Fibroblast of lung (primary cell): ENCODE results near the gene ACER1.

Experiments
- EZH2 ChIP-seq: IDR thresholded peaks from 2 replicates; pipeline ENCODE4 v1.5.1; 2012; ENCODE audit warnings: low read length, control low read depth, mild to moderate bottlenecking; ENCODE audit errors: missing control alignments
- TF ChIP-seq, protein P1 (sequence below), 2 donors: IDR thresholded peaks in 1 of 2; conservative IDR thresholded peaks in 1 of 2; 1 replicate in 1 of 2; 2 replicates in 1 of 2; pipeline ENCODE4 v1.5.1; 2011 to 2012; ENCODE audit warnings: low read length in 2 of 2, control low read depth in 1 of 2, inconsistent platforms in 1 of 2, low read depth in 1 of 2, mild to moderate bottlenecking in 1 of 2

- TF ChIP-seq, protein P1, sequence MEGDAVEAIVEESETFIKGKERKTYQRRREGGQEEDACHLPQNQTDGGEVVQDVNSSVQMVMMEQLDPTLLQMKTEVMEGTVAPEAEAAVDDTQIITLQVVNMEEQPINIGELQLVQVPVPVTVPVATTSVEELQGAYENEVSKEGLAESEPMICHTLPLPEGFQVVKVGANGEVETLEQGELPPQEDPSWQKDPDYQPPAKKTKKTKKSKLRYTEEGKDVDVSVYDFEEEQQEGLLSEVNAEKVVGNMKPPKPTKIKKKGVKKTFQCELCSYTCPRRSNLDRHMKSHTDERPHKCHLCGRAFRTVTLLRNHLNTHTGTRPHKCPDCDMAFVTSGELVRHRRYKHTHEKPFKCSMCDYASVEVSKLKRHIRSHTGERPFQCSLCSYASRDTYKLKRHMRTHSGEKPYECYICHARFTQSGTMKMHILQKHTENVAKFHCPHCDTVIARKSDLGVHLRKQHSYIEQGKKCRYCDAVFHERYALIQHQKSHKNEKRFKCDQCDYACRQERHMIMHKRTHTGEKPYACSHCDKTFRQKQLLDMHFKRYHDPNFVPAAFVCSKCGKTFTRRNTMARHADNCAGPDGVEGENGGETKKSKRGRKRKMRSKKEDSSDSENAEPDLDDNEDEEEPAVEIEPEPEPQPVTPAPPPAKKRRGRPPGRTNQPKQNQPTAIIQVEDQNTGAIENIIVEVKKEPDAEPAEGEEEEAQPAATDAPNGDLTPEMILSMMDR (conservative IDR thresholded peaks at IDR 0.05 in 1 of 2, IDR thresholded peaks at IDR 0.05 in 1 of 2; ENCODE audit: low read depth in 1 of 2, low read length in 2 of 2): no peak
- TF ChIP-seq EZH2: no peak
These were observed 23.8 kb upstream of the ACER1 start for GRCh38 chr19:6357174-6357573.
